ENCODE results near the gene SIK3.

Gene SIK3

DNA sequence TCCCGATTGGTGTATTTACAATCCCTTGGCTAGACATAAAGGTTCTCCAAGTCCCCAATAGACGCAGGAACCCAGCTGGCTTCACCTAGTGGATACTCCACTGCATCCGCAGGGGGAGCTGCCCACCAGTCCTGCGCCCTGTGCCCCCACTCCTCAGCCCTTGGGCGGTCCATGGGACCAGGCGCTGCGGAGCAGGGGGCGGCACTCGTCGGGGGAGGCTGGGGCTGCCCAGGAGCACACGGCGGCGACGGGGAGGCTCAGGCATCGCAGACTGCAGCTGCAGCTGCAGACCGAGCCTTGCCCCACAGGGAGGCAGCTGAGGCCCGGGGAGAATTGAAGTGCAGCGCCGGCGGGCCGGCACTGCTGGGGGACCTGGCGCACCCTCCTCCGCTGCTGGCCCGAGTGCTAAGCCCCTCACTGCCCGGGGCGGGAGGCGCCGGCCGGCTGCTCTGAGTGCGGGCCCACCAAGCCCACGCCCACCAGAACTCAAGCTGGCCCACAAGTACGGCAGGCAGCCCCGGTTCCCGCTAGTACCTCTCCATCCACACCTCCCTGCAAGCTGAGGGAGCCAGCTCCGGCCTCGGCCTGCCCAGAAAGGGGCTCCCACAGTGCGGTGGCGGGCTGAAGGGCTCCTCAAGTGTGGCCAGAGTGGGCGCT lies 12.2 kb upstream of the SIK3 start:
- TF ChIP-seq, protein P1, sequence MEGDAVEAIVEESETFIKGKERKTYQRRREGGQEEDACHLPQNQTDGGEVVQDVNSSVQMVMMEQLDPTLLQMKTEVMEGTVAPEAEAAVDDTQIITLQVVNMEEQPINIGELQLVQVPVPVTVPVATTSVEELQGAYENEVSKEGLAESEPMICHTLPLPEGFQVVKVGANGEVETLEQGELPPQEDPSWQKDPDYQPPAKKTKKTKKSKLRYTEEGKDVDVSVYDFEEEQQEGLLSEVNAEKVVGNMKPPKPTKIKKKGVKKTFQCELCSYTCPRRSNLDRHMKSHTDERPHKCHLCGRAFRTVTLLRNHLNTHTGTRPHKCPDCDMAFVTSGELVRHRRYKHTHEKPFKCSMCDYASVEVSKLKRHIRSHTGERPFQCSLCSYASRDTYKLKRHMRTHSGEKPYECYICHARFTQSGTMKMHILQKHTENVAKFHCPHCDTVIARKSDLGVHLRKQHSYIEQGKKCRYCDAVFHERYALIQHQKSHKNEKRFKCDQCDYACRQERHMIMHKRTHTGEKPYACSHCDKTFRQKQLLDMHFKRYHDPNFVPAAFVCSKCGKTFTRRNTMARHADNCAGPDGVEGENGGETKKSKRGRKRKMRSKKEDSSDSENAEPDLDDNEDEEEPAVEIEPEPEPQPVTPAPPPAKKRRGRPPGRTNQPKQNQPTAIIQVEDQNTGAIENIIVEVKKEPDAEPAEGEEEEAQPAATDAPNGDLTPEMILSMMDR (conservative IDR thresholded peaks at IDR 0.05; ENCODE audit: low read depth, low read length) = no peak
- H2AFZ ChIP-seq (ENCODE audit: low read depth) = no peak overlapping the region
- no peaks in the 10 kb centered on the region for H3K27me3 ChIP-seq (ENCODE audit: insufficient read depth, low read depth)
- no peaks in the 10 kb centered on the region for H4K20me1 ChIP-seq (ENCODE audit: insufficient read depth)
- H3K9ac ChIP-seq = no peak overlapping the region
- no peaks in the 10 kb centered on the region for H3K4me1 ChIP-seq (ENCODE audit: low read depth, poor library complexity, severe bottlenecking)
- no peak overlapping the region for H3K4me3 ChIP-seq (IDR thresholded peaks at IDR 0.05; ENCODE audit: insufficient read depth, low read depth, low read length)
- H3K36me3 ChIP-seq (ENCODE audit: insufficient read depth) = no peaks in the 10 kb centered on the region
- H3K79me2 ChIP-seq (ENCODE audit: insufficient read depth, low read depth) = no peaks in the 10 kb centered on the region
- no peak overlapping the region for H3K4me2 ChIP-seq
- H3K27ac ChIP-seq = no peak overlapping the region

DNA sequence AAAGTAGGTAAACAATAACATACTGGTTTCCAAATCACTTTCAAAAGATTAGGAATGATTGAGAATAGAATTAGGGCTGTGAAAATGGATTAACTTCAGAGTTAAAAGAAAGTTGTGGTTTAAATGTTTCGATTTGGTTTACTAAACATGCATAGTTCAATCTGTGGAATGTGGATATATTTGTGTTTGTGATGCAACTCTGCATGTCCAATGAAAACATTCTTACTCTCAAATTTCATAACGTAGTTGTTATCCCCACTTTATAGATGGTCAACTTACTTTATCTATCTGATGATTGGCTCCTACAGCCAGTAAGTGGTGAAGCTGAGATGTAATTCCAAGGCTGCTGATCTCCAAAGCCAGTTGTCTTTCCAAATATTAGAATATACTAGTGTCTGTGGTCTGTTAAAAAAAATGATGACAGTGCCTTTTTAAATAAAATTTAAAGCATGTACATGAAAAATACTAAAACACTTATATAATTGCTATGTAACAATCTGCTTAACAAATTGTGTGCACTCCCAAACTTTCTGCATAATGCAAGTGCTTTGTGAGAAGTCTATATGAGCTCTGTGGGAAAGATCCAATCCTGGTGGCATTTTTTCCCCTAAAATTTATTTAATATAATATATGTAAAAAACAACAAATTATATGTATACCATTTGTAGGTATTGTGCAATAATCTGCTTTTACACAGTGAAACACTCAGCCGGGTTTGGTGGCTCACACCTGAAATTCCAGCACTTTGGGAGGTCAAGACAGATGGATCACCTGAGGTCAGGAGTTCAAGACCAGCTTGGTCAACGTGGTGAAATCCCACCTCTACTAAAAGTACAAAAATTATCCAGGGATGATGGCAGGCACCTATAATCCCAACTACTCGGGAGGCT lies 9.7 kb upstream of the SIK3 start:
- no peak overlapping the region for H2AFZ ChIP-seq (ENCODE audit: low read depth)
- no peaks in the 10 kb centered on the region for H3K27me3 ChIP-seq (ENCODE audit: insufficient read depth, low read depth)
- H4K20me1 ChIP-seq (ENCODE audit: insufficient read depth) = no peaks in the 10 kb centered on the region
- no peak overlapping the region for H3K4me2 ChIP-seq
- H3K9ac ChIP-seq = no peak overlapping the region
- no peak overlapping the region for H3K27ac ChIP-seq
- no peaks in the 10 kb centered on the region for H3K4me1 ChIP-seq (ENCODE audit: low read depth, poor library complexity, severe bottlenecking)
- H3K79me2 ChIP-seq (ENCODE audit: insufficient read depth, low read depth) = no peaks in the 10 kb centered on the region
- no peak overlapping the region for H3K4me3 ChIP-seq (IDR thresholded peaks at IDR 0.05; ENCODE audit: insufficient read depth, low read depth, low read length)
- H3K36me3 ChIP-seq (ENCODE audit: insufficient read depth) = no peaks in the 10 kb centered on the region
- TF ChIP-seq, protein P1 (conservative IDR thresholded peaks at IDR 0.05; ENCODE audit: low read depth, low read length) = no peak

DNA sequence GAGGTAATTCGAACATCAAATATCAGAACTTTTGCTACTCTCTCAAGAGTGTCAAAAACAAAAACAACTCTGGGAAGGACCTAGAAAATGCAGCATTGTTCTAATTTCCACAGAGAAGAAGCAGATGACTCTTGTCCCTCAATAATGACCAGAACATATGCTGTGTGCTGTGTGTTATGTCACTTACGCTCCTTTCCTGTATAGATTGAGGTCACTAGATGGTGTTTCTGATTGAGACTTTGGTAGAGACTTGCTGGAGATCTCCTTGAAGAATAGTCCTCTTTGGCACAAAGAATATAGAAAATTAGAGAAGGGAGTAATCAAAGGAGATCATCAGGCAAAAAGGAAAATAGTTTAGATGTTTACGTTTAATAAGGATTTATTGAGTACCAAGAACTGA lies 2.3 kb upstream of the SIK3 start:
- H3K4me1 ChIP-seq (ENCODE audit: low read depth, poor library complexity, severe bottlenecking) = peaks cover 19% of the 10 kb centered on the region
- H2AFZ ChIP-seq (ENCODE audit: low read depth) = no peak overlapping the region
- H4K20me1 ChIP-seq (ENCODE audit: insufficient read depth) = no peaks in the 10 kb centered on the region
- no peak overlapping the region for H3K4me2 ChIP-seq
- TF ChIP-seq, protein P1 (conservative IDR thresholded peaks at IDR 0.05; ENCODE audit: low read depth, low read length) = no peak
- H3K36me3 ChIP-seq (ENCODE audit: insufficient read depth) = no peaks in the 10 kb centered on the region
- H3K4me3 ChIP-seq (IDR thresholded peaks at IDR 0.05; ENCODE audit: insufficient read depth, low read depth, low read length) = no peak overlapping the region
- peaks cover 24% of the 10 kb centered on the region for H3K79me2 ChIP-seq (ENCODE audit: insufficient read depth, low read depth)
- H3K27me3 ChIP-seq (ENCODE audit: insufficient read depth, low read depth) = no peaks in the 10 kb centered on the region
- H3K27ac ChIP-seq = no peak overlapping the region
- H3K9ac ChIP-seq = no peak overlapping the region

DNA sequence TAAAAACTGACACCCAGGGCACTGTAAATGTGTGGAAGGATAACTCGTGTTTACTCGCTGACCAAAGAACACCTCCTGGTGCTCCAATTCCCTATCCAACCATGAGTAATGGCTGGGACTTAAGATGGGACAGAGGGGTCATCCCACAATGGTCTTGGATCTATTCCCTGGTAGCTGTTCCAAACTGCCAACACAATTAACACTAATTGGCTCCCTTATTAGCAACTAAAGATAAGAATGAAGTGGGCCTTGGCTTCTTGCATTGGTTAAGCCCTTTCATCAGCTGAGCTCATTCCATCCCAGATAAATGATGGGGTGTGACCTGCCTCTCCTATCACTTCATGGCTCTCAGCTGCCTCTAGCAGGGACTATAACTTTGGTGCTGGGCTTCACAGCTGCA lies 1.5 kb upstream of the SIK3 start:
- Histone ChIP-seq H2AFZ (ENCODE audit: low read depth) (no peak overlapping the region), H4K20me1 (ENCODE audit: insufficient read depth) (no peaks in the 10 kb centered on the region), H3K79me2 (ENCODE audit: insufficient read depth, low read depth) (peaks cover 32% of the 10 kb centered on the region), H3K4me1 (ENCODE audit: low read depth, poor library complexity, severe bottlenecking) (peaks cover 28% of the 10 kb centered on the region), H3K36me3 (ENCODE audit: insufficient read depth) (no peaks in the 10 kb centered on the region), H3K27ac (no peak overlapping the region), H3K9ac (no peak overlapping the region), H3K4me3 (IDR thresholded peaks at IDR 0.05; ENCODE audit: insufficient read depth, low read depth, low read length) (no peak overlapping the region), H3K27me3 (ENCODE audit: insufficient read depth, low read depth) (no peaks in the 10 kb centered on the region), H3K4me2 (no peak overlapping the region)
- TF ChIP-seq, protein P1 (conservative IDR thresholded peaks at IDR 0.05; ENCODE audit: low read depth, low read length) = no peak
